Vagina (tissue), 2 donors: Measurements from ENCODE around the gene GFPT1.

Experiments used
- CTCF ChIP-seq, 3 experiments: fragments of 450-650 bp in 2 of 3; fragments of 200-600 bp in 1 of 3; sonication (generic) in 1 of 3; IDR thresholded peaks; one replicate each; pipeline ENCODE4 v1.5.1; 2017 to 2019; ENCODE audit warnings: antibody characterized with exemption in 3 of 3, mild to moderate bottlenecking in 2 of 3, moderate library complexity in 2 of 3
- POLR2AphosphoS5 ChIP-seq, 2 donors: sonication (generic); formaldehyde crosslinking; IDR thresholded peaks; one replicate each; pipeline ENCODE4 v1.9.0; 2017; ENCODE audit warnings: antibody characterized with exemption in 2 of 2, mild to moderate bottlenecking in 2 of 2, low read depth in 1 of 2; ENCODE audit not compliant: insufficient read depth in 1 of 2

DNA sequence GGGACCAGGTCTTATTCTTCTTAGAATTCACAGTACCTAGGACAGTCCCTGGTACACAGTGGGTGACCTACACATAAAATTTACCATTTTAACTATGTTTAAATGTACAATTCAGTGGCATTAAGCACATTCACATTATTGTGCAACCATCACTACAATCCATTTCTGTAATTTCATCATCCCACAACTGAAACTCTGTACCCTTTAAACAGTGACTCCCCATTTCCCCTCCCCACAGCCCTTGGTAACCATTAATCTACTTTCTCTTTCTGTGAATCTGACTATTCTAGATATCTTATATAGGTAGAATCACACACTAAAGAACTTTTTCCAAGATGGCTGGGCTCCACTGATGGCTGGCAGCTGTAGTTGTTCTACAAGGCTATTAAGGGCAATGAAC, 41.6 kb downstream of the GFPT1 start:
- no peak for TF ChIP-seq CTCF (IDR thresholded peaks at IDR 0.05)
- no peak for TF ChIP-seq POLR2AphosphoS5 (IDR thresholded peaks at IDR 0.05; ENCODE audit: insufficient read depth in 1 of 2, low read depth in 1 of 2)
